ENCODE results near the gene ETV5.
A peak's percentile ranks its signal among the peaks of the same experiment; 100 is the strongest.

ETV5 gene

GRCh38 chr3:186014866-186015265 lies 94.0 kb downstream of the ETV5 start:
- DNase-seq: no peak

GRCh38 chr3:186013312-186013711 lies 95.6 kb downstream of the ETV5 start:
- DNase-seq: no peak

- DNase-seq: no peak
Observed at GRCh38 chr3:186012137-186012536, 96.8 kb downstream of the ETV5 start.

- no peak for DNase-seq
Observed at GRCh38 chr3:186004671-186005070, 104.2 kb downstream of the ETV5 start.

DNA sequence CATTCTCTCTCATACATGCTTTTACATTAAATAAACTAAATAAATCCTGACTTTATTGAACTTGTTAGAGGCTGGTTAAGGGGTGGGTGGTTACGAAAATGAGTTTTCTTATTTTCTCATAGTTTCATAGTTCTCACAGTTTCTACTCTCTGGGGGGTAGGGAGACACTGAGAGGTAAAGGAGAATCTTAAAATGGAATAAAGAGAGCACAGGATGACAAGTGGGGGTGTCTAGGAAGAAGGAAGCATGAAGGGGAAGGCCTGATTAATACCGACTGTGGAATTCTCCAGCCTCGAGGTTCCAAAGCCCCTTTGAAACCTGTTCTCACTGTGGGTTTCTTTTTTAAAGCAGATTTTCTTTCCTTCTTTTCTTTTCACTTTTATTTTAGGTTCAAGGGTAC lies 104.7 kb downstream of the ETV5 start:
- no peak for DNase-seq

GRCh38 chr3:186003610-186004009 lies 105.3 kb downstream of the ETV5 start:
- no peak for DNase-seq

DNA sequence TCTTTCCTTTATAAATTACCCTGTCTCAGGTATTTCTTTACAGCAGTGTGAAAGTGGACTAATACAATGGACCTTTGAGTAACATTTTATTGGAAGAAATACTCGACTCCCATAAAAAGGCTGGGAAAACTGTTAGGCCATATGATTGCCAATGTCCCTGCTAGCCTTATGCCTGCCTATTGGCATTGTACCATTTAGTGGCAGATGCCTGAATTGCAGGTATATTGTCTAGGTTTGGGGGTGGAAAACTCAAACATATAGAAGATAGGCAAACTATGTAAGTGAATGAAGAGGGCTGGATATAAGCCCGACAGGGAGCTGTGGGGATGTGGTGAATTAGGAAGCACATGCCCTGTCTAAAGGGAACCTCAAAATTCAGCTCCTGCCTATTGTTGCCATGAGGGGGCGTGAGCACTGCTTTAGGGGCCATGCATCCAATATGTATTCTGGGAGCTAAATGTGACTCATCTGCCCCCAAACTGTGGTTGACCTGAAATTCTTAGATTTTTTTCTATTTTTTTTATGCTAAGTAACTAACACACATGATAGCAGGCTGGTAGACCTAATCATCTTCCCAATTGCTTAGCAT lies 105.9 kb downstream of the ETV5 start:
- peak; percentile 1 for DNase-seq

DNA sequence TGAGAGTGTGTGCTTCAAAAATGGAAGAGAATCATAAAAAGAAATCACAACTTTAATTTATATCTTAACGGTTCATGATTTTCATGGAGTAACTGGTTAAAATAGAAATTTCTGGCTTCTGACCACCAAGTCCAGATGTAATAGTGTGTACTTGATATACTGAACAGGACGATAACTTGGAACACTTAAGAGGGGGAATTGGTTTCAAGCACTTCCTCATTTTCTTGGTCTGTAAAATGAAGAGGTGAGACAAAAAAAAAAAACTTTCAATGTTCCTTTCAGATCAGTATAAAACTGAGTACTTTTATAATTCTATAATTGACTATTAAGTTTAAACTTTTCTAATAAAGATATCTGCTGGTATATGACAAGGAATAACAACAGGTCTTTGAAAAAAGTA lies 107.0 kb downstream of the ETV5 start:
- no peak for DNase-seq

DNA sequence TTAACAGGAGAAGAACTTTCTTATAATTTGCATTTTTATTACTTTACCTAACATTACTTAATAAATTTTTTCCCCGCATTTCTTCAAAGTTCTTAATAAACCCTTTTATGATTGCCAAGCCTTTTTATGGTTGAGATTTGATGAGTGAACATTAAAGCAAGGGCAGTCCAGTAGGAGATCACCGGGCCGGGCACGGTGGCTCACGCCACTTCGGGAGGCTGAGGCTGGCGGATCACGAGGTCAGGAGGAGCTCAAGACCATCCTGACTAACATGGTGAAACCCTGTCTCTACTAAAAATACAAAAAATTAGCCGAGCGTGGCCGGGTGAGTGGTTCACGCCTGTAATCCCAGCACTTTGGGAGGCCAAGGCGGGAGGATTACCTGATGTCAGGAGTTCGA lies 109.7 kb downstream of the ETV5 start:
- no peak for DNase-seq

GRCh38 chr3:185998136-185998535 lies 110.8 kb downstream of the ETV5 start:
- no peak for DNase-seq

DNA sequence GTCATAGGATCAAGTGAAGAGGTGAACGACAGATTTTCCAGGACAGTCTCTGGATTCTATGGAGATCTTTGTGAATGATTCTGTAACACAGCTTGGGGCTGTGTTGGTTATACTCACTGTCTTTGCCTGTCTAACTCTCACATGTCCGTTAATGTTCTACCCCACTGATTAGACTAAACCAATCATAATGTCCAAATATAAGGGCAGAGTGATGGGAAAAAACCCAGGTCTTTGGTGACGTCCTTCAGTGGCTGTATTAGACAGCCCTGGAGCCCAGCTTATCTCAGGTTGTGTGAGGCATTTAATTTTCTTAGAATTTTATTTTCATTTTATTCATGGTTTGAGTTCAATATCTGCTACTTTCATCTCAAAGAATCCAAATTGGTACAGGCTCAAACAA lies 111.8 kb downstream of the ETV5 start:
- DNase-seq: no peak

All from CD4-positive, alpha-beta T cell treated with Interleukin-17A for 1 hour (primary cell).